ENCODE results near the gene KCNT1.
A peak's percentile ranks its signal among the peaks of the same experiment; 100 is the strongest.

KCNT1 gene

GRCh38 chr9:135799261-135799660 lies 97.3 kb downstream of the KCNT1 start:
- DNase-seq (ENCODE audit: low read depth), result no peak

- DNase-seq (ENCODE audit: low read depth), result no peak
These were observed 99.1 kb downstream of the KCNT1 start for GRCh38 chr9:135801070-135801469.

GRCh38 chr9:135802876-135803419 lies 101.0 kb downstream of the KCNT1 start:
- DNase-seq (ENCODE audit: low read depth), result no peak

GRCh38 chr9:135803441-135803840 lies 101.5 kb downstream of the KCNT1 start:
- DNase-seq (ENCODE audit: low read depth), result no peak

GRCh38 chr9:135804581-135805421 lies 102.8 kb downstream of the KCNT1 start:
- peak; percentile 54 for DNase-seq (ENCODE audit: low read depth)

GRCh38 chr9:135805422-135806022 lies 103.5 kb downstream of the KCNT1 start:
- DNase-seq (ENCODE audit: low read depth), result no peak

- DNase-seq (ENCODE audit: low read depth), result peak; percentile 50
These were observed 107.2 kb downstream of the KCNT1 start for GRCh38 chr9:135809166-135809565.

GRCh38 chr9:135810806-135811575 lies 109.0 kb downstream of the KCNT1 start:
- no peak for DNase-seq (ENCODE audit: low read depth)

- DNase-seq (ENCODE audit: low read depth), result peak; percentile 6
These were observed 109.8 kb downstream of the KCNT1 start for GRCh38 chr9:135811801-135812200.

GRCh38 chr9:135812961-135813360 lies 111.0 kb downstream of the KCNT1 start:
- DNase-seq (ENCODE audit: low read depth), result no peak

GRCh38 chr9:135813671-135814290 lies 111.8 kb downstream of the KCNT1 start:
- DNase-seq (ENCODE audit: low read depth), result no peak

- no peak for DNase-seq (ENCODE audit: low read depth)
These were observed 112.6 kb downstream of the KCNT1 start for GRCh38 chr9:135814421-135815095.

GRCh38 chr9:135815413-135815812 lies 113.4 kb downstream of the KCNT1 start:
- no peak for DNase-seq (ENCODE audit: low read depth)

- no peak for DNase-seq (ENCODE audit: low read depth)
These were observed 114.1 kb downstream of the KCNT1 start for GRCh38 chr9:135815830-135816650.

- no peak for DNase-seq (ENCODE audit: low read depth)
These were observed 114.6 kb downstream of the KCNT1 start for GRCh38 chr9:135816651-135816970.

GRCh38 chr9:135817951-135818717 lies 116.1 kb downstream of the KCNT1 start:
- no peak for DNase-seq (ENCODE audit: low read depth)

GRCh38 chr9:135818718-135819475 lies 116.9 kb downstream of the KCNT1 start:
- no peak for DNase-seq (ENCODE audit: low read depth)

GRCh38 chr9:135819905-135820304 lies 117.9 kb downstream of the KCNT1 start:
- no peak for DNase-seq (ENCODE audit: low read depth)

- DNase-seq (ENCODE audit: low read depth), result no peak
These were observed 118.7 kb downstream of the KCNT1 start for GRCh38 chr9:135820661-135821060.
